Dedifferentiated amniotic fluid mesenchymal stem cell (primary cell): ENCODE results near the gene PTGIS.

Source experiments
- DNase-seq: peaks from one replicate; pipeline ENCODE4 v3.0.0-alpha.2; 2016; ENCODE audit errors: extremely low spot score

PTGIS gene

DNA sequence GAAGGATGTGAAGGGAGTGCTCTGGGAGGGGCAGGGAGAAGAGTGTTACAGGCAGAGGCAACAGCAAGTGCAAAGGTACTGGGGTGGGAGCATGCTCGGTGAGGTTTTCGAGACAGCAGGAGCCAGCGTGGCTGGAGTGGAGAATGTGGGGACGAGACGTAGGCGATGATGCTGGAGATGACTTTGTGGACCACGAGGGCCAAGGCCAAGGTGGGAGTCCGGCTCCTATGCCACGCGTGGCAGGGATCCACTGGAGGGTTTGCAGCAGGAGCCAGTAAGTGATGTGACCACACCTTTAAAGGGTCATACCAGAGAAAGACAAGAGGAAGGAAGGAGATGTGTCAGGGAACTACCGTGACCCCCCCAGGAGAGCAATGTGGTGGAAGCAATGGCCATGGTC lies 7.3 kb downstream of the PTGIS start:
- DNase-seq, result no peak

DNA sequence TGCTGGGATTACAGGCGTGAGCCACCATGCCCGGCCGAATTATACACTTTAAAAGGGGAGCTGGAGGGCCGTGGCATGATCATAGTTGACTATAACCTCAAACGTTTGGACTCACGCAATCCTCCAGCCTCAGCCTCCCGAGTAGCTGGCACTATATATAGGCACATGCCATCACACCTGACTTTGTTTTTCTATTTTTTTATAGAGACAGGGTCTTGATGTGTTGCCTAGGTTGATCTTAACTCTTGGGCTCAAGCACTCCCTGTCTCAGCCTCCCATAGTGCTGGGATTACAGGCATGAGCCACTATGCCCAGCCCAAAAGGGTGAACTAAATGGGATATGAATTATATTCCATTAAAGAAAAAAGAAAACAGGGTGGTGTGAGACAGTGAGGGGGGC lies 7.8 kb downstream of the PTGIS start:
- DNase-seq, result no peak

DNA sequence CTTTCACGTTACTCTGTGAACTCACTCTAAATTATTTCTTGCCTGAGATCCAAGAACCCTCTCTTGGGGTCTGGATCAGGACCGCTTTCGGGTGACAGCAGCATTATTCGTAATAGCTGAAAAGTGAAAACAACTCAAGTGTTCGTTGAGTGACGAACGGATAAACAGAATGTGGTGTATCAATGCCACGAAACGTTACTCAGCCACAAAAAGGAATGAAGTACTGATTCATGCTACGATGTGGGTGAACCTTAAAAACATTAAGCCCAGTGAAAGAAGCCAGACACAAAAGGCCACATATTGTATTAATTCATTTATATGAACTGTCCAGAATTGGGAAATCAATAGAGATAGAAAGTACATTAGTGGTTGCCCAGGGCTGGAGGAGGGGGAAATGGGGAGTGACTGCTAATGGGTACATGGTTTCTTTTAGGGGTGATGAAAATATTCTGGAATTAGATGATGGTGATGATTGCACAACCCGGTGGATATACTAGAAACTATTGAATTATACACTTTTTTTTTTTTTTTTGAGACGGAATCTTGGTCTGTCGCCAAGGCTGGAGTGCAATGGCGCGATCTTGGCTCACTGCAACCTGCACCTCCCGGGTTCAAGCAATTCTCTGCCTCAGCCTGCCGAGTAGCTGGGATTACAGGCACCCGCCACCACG lies 8.4 kb downstream of the PTGIS start:
- DNase-seq, result no peak

DNA sequence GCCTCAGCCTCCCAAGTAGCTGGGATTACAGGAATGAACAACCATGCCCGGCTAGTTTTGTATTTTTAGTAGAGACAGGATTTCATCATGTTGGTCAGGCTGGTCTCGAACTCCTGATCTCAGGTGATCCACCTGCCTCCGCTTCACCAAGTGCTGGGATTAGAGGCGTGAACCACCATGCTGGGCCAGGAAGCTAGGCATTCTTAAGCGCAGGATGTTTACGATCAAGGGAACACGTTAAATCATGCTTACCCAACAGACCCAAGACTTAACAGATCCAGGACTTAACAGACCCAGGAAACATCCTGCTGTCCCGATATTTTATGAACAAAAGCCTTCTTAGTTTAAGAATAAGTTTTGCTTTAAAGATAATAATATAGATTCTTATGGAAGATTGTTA lies 9.1 kb downstream of the PTGIS start:
- DNase-seq, result no peak

DNA sequence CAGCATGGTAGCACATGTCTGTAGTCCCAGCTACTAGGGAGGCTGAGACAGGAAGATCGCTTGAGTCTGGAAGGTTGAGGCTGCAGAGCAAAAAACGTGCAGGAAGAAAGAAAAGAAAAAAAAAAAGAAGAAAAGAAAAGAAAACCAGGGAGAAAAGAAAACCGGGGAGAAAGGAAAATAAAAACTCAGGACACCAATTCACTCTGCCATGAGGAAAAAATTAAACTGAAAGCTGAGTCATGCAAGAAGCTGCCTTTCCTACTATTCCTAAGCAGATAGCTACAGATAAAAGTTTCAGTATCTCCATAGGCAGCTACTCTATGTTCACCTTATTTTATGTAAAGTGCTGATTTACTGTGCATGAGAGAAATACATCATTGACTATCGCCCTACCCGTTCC lies 10.5 kb downstream of the PTGIS start:
- DNase-seq, result no peak

DNA sequence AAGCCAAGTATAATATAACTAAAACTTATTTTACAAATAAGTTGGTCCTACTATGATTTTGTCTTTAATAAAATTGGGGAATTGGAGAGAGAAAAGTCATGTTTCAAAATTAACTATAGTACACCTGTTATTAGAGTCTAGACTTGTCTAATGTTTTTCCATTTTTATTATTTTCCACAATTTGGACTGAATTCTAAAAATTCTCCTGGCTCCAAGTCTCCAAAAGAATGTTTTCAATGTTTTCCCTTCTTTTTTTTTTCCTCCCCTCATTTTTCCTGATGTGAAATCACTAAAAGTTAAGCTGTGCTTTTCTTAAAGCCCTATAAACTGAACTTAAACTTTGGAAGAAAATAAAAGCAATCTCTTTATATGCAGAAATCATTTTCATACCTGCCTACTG lies 11.3 kb downstream of the PTGIS start:
- no peak for DNase-seq

DNA sequence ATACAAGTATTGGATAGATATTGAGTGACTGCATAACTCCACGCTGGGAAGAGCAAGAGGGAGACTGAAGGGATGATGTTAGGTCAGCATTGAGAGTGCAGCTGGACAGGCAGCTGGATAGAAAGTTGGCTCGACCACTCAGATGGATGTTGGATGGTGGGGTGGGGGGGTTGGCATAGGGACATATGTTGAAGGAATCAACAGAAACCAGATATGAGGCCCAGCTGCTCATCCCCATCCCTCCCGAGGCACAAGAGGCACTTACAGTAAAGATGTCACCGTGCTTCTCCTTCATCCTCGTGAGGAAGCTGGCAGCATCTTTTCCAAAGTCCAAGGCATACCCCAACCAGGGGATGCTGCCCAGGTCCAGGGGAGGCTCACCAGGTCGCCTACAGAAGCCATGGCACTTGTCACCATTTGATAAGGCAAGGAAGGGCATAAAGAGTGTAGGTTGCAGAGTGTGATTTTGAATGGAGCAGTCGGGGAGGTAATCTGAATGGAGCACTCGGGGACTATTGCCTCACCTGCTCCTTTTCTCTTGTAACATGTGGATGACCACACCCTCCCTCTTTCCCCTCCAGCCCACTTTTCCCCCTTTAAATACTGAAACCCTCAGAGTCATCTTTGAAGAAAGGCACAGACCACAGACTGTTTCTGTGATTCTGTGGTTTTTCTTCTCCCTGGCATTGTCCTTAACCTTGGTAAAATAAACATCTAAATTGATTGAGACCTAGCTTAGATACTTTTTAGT lies 18.0 kb downstream of the PTGIS start:
- no peak for DNase-seq

DNA sequence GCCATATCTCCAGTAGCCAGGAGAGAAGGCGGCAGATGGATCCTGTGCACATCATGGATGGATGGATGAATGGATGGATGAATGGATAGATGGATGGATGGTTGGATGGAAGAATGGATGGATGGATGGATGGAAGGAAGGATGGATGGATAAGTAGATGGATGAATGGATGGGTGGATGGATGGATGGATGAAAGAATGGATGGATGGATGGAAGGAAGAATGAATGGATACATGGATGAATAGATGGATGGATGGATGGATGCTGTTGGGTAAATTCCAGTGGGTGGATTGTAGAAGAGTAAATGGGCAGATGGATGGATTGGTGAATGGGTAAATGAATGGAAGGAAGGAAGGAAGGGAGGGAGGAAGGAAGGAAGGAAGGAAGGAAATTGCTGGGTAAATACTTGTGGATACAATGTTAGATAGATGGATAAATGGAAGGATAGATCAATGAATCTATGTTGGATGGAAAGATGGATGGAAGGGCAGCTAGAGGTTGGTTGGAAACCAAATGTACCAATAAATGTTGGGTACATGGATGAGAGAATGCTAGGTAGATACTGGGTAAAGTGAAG lies 19.5 kb downstream of the PTGIS start:
- DNase-seq, result no peak

DNA sequence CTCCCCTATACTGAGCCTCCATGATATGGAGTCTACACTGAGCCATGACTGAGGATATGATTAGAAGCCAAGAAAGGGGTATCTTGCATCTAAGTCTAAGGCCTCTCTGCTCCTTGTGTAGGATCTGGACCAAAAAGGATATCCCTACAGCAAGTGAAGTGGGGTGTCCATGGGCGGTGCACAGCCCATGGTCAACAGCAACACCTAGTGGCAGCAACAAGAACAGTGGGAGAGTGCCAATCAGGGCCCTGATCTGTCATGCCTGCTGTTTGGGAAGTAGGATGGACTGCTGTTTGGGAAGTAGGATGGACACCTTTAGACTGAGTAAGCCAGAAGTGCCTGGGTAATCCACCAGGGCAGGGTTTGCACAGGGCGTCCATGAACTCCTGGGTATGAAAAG lies 22.4 kb downstream of the PTGIS start:
- DNase-seq, result no peak

DNA sequence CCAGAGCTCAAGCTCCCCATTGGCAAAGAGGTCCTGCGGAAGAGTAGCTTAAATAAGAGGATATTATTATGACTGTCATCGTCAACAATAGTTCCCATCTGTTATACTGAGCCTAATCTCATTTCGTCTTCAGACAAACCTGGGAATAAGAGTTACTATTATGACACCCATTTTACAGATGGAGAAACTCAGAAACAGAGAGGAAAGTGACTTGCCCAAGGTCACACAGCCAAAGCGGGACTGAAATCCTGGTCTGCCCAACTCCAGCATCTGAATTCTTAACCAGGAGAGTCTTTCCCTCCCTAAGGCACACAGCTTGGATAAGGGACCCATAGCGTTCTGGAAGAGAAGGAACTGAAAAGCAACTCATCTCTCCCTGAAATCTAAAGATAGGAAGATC lies 23.4 kb downstream of the PTGIS start:
- no peak for DNase-seq

DNA sequence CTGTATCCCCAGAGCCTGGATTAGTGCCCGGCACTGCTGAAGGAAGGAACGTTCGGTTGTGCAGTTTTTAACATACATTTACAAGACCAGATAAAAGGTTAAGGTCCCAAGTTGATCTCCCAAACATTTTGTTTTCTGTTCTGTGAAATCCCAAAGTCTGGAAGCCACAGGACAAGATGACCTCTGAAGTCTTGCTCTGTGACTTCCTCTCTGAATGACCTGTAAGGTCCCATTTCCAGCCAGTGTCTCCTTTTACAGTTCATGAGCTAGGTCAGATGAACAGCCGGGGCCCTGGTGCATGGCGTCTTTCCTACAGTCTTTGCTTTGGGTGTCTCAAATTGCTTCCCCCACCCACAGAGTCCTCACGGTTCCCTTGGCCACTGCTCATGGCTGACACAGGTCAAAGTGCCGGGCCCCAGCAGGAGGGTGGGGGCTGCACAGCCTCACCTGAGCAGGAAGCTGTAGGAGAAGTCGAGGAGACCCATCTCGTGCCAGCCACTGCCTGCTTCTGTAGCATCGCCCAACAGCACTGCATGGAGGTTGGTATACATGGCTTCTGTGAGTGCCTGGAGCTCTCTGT lies 24.0 kb downstream of the PTGIS start:
- DNase-seq, result no peak

DNA sequence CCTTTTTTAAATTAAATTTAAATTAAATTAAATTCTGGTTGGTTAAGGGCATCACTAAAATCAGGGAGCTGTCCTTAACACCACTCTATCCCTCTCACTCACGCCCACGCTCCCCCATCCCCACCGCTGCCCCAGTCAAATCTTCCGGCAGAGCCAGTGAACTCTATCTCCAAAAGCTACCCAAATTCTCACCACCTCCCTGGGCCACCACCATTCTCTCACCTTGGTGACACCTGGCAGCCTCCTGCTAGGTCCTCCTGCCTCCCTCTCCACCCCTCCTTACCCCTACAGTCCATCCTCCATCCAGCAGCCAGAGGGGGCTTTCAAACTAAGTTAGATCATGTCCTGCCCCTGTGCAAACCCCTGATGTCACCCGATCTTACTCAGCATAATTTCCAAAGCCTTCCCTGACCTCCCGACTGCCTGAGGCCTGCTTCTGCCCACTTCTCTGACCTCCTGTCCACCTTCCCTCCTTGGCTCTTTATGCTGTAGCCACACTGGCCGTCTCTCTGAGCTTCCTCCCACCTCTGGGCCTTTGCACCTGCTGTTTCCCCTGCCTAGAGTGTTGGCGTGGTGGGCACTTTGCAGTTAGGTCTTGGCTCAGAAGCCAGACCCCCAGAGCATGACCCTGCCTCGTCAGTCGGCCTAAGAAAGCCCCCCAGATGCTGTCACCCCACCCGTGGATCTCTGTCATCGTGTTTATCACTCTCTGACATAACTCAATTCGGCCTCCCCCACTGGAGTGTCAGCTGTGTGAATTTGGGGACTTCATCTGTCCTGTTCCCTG lies 24.7 kb downstream of the PTGIS start:
- no peak for DNase-seq

DNA sequence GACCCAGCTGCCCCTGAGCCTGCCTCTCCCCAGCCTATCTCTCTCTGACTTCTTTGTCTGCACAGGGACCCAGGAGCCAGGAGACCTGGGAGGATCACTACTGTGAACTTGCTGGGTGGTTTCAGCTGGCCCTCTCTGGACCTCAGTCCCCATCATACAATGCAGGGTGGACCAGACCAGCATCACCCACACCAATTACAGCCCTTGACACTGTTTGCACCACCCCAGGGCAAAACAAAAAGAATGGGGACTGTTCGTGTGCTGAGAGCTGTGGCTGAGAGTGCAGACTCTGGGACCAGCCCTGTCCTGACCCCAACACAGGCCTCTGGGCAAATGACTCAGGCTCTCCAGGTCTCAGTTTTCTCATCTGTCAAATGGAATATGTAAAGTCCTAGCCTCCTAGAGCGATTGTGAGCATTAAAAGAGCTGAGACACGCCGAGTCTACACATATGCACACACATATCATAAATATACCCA lies 25.4 kb downstream of the PTGIS start:
- no peak for DNase-seq

DNA sequence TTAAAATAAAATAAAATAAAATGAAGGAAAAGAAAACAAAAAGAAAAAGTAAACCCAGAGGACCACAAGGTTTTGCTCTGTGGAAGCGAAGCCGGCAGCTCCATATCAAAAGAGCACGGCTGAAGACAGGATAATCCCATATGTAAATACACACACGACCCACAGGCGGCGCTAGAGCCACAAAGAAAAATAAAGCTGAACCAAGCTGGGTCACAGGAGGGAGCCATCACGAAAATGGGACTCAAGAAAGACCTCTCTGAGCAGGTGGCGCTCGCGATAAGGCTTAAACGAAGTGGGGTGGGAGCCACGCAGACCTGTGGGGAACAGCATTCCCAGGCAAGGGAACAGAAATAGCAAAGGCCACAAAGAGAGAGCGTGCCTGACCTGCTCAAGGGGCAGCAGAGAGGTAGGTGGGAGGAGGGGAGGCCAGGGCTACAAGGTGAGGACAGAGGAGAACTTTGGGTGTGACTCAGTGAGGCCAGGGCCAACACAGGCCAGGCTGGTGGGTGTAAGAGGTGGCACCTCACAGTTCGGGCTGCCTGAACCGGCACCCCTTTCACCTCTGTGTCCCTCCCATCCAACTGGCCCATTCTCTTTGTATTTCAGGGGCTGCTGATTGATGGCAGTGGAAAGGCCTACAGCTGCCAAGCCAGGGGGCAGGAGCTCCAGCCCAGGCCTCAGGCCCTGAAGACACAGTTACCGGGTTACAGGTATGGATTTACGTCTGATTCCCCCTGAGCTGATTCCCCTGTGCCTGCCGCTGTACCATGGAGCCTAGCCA lies 26.0 kb downstream of the PTGIS start:
- DNase-seq, result peak; percentile 70

DNA sequence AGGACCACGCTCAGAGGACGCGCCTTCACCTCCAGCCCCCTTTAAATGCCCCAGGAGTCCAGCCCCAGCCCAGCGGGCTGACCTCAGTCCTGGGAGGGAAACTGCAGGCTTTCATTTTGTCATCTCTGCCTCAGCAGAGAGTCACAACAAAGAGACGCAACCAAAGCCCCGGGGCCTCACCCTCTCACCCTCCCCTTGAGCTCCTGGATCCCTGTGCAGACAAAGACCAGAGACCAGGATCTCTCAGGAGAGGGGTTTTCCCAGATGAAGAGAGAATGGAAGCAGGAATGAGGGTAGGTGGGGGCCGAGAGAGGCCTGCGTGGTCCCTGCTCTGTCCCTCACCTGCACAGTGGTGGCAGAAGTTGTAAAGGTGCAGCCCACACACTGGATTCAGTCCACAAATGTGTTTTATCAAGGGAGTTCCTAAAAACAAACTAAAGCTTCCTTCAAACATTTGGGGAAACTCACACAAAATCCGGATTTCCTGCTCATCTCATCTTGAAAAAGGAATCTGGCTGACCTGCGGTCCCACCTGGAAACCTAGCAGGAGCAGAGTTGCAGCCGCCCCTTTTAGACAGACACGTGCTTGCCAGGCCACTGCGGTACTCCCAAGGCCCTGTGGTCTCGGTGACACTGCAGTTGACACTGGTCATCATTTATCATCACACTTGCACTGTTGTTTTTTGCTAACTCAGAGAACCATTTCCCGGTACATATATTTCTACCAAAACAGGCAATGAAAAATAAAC lies 27.1 kb downstream of the PTGIS start:
- no peak for DNase-seq

DNA sequence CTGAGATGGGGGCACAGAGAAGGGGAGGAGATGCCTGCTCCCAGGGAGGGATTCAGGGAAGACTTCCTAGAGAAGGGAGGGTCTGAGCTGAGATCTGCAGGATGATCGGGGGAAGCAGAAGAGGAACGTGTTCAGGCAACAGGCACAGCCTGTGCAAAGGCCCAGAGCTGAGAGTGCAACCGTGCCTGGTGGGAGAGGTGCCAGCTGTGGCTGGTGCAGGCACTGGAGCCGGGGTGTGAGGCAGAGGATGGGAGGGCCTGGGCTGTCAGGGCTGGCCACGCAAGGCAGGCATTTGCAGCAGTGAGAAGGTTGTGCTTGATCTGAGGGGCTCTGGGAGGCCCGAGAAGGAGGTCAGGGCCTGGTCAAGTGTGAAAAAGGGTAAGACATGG lies 27.7 kb downstream of the PTGIS start:
- DNase-seq, result no peak

DNA sequence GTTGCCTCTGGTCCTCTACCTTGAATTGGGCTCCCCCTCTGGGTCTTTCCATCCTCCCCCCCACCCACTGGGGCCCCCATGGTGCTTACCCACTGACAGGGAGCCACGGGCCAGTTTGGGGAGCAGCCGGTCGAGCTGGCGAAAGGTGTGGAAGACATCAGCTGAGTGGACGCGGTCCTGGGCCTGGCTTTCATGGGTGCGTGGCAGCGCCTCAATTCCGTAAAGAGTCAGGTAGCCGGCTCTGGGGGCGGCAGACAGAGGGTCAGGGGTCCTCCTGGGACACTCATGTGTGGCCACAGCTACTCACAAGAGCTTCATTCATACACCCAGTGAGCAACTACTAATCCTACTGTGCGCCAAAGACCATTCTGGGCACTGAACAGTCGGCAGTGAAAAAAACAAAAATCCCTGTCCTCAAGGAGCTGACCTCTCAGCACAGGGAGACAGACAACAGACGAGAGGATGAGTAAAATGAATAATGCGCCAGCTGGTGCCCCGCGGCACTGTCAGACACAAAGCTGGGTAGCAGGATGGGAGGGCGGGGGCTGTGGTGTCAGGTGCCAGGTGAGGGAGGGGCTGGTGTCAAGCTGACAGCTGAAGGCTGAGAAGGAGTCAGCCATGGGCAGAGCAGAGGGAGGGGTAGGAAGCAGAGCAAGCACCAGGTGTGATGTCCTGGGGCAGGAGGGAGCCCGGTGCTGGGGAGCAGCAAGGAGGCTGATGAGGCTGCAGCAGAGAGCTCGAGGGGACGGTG lies 28.3 kb downstream of the PTGIS start:
- DNase-seq, result no peak

DNA sequence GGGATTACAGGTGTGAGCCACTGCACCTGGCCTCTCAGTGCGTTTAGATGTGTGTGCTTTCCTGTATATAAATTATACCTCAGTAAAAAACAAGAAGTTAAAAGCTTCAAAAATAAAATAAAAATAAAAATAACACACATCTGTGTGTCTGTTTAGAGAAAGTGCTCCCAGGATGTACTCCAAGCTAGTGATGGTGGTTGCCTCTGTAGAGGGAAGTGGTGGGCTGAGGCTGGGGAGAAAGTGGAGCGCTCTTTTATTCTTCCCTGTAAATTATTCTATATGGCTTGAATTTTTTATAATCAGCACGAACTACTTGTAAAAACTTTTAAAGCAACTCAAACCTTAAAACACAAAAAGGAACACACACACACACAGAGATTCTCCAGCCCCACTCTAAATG lies 29.0 kb downstream of the PTGIS start:
- DNase-seq, result no peak

DNA sequence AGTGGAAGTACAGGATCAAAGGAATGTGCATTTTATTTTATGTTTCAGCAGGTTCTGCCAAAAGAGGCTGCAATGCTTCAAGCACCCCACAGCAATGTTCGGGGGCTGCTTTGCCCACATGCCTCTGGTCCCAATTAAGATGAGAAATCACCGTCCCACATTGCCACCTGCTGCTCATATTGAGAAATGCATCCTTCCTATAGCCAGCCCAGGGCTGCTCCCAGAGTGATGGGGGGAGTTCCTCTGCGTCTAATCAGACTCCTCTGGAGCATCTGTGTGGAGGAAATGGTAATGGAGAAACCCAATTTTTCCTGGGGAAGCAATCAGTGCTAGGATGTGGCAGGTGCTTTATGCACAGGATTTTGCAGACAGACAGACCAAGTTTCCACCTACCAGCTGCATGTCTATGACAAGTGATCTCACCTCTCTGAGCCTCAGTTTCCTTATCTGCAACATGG lies 33.7 kb downstream of the PTGIS start:
- peak; percentile 70 for DNase-seq
